Astrocyte of the spinal cord (primary cell): ENCODE measurements around the gene PJA2.
"Not testable (repeated sequence)": the region's sequence is repeated elsewhere in the genome, so short reads cannot be mapped to it uniquely, and the experiment has no call there.

Source experiments
- DNase-seq: peaks from one replicate; pipeline ENCODE4 v3.0.0; 2011; ENCODE audit warnings: low read depth, low spot score
- H3K4me3 ChIP-seq: 2 replicates; pipeline ENCODE4 v1.5.1; 2011; ENCODE audit warnings: low read depth, mild to moderate bottlenecking, low read length, moderate library complexity
- in situ Hi-C: cut with HindIII; loops from 2 replicates; pipeline ENCODE4 v1.10.0; 2017; ENCODE audit warnings: low sequenced_read_pairs
- TF ChIP-seq, protein P1 (sequence below): IDR thresholded peaks from 2 replicates; pipeline ENCODE4 v1.5.1; 2012; ENCODE audit warnings: low read depth, mild to moderate bottlenecking, low read length, inconsistent platforms

Gene PJA2

DNA sequence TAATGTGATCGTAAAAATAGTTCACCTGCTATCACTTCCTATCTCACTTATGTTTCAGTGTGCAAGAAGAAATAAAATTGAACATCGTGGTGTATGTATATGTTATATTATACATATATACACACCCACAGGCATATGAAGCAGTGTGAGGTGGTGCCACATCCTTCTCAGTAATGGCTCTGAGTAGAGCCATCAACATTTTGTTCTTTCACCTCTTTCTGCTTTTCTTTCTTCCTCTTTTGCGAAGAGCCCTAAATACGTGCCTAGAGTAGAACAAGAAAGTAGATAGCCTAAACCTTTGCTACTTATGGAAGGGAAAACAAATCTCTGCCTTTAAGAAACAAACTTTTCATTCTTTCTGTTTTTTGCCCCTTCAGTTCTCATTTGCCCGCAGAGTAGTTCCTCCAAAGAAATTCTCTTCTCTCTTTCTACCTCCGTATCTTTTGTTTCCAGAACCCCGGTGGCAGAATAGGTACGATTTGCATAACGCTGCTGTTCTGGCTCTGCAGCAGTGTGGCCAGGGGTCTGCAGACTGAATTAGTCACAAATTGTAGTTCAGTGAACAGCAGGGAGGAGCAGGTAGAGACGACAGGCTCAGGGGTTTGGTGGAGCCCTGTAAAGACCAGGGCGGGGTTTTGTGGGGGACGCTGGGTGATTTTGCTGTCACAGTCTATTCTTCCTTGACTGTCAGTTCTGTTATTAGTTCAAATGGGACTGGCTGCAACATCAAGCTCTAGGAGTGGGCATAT is 40.5 kb upstream of the PJA2 start:
- DNase-seq: no peak
- in situ Hi-C loops: no loop called here
- TF ChIP-seq, protein P1, sequence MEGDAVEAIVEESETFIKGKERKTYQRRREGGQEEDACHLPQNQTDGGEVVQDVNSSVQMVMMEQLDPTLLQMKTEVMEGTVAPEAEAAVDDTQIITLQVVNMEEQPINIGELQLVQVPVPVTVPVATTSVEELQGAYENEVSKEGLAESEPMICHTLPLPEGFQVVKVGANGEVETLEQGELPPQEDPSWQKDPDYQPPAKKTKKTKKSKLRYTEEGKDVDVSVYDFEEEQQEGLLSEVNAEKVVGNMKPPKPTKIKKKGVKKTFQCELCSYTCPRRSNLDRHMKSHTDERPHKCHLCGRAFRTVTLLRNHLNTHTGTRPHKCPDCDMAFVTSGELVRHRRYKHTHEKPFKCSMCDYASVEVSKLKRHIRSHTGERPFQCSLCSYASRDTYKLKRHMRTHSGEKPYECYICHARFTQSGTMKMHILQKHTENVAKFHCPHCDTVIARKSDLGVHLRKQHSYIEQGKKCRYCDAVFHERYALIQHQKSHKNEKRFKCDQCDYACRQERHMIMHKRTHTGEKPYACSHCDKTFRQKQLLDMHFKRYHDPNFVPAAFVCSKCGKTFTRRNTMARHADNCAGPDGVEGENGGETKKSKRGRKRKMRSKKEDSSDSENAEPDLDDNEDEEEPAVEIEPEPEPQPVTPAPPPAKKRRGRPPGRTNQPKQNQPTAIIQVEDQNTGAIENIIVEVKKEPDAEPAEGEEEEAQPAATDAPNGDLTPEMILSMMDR: no peak
- H3K4me3 ChIP-seq: no peak overlapping the region

DNA sequence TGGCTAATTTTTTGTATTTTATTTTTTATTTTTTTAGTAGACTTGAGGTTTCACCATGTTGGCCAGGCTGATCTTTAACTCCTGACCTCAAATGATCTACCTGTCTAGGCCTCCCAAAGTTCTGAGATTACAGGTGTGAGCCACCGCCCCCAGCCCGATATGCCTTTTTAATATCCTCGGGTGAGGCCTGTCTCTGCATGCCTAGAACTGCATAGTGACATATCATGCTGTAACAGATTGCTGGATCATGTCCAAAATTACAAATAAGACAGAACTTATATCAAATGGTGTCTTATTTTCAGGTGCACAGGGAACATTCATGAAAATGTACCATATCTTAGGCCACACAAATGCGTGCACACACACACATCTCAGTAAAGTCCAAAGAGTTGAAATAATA is 39.1 kb upstream of the PJA2 start:
- no peak for DNase-seq
- in situ Hi-C loops: no loop called here

DNA sequence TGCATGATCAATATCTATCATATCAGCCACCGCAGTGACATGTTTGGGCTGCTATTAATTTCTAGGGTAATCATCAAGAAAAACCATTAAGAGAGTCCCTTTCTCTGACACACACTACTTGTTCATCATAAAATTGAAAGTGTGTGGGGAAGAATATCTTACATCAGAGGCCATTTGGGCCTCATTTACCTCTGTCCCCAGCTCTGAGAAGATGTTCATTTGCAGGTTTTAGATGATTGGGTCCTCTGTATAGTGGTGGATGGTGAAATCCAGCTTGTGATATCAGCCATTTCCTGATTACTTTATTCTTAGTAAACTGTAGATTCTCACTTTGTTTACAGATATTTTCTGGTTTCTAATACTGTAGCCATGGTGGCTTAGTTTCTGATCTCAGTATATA is 29.8 kb upstream of the PJA2 start:
- H3K4me3 ChIP-seq: no peak overlapping the region
- in situ Hi-C loops: no loop called here
- TF ChIP-seq, protein P1: no peak
- no peak for DNase-seq

More for the DNA sequence above, 39.1 kb upstream of the PJA2 start:
- TF ChIP-seq, protein P1: no peak
- H3K4me3 ChIP-seq: no peak overlapping the region

DNA sequence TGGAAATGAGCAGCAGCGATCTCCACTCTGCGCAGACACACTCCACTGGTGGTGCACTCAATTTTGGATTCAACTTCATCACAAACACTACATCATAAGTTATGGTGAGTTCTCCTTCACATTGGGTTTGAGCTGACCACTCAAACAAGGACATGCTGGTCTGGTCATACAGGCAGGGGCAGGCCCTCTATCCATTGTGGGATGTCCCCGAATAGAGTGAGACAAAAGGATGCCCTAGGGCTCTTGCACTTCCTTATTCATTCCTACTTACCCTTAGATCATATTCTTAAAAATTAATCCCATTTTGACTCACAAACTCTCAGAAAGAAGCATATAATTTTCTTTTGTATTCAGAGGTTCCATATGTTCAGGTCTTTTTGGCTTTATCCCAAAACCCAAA is 16.3 kb upstream of the PJA2 start:
- TF ChIP-seq, protein P1: no peak
- in situ Hi-C loops: no loop called here
- no peak for DNase-seq
- no peak overlapping the region for H3K4me3 ChIP-seq

DNA sequence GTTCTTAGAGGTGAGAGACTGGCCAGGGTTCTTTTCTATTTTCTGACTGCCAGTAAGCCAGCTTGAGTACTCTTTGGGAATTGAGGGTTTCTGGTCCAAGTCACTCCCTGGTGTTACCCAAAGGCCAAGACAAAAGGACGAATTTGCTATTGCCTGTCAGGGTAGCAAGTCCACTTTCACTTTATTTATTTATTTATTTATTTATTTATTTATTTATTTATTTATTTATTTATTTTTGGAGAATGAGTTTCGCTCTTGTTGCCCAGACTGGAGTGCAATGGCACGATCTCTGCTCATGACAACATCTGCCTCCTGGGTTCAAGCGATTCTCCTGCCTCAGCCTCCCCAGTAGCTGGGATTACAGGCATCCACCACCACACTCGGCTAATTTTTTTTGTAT is 15.7 kb upstream of the PJA2 start:
- in situ Hi-C loops, DNase-seq, H3K4me3 ChIP-seq: not testable (repeated sequence)

DNA sequence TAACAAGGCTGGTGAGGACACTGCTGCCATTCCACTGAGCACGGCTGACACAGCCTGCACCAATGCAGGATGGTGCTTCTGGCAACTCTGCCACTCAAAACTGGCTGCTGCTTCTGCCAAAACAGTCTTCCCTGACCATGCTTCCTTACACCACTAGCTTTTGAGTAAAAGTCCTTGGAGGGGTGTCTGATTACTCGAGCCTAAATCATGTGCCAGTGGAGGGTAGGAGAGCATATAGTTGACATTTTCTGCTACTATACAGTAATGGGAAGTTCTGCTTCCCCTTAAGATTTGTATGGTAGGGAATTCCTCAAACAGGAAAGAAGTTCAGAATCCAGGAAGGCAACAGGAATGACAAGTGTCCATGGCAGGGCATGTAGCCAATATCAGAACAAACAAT is 12.2 kb upstream of the PJA2 start:
- TF ChIP-seq, protein P1: no peak
- in situ Hi-C loops: no loop called here
- no peak overlapping the region for H3K4me3 ChIP-seq
- no peak for DNase-seq

DNA sequence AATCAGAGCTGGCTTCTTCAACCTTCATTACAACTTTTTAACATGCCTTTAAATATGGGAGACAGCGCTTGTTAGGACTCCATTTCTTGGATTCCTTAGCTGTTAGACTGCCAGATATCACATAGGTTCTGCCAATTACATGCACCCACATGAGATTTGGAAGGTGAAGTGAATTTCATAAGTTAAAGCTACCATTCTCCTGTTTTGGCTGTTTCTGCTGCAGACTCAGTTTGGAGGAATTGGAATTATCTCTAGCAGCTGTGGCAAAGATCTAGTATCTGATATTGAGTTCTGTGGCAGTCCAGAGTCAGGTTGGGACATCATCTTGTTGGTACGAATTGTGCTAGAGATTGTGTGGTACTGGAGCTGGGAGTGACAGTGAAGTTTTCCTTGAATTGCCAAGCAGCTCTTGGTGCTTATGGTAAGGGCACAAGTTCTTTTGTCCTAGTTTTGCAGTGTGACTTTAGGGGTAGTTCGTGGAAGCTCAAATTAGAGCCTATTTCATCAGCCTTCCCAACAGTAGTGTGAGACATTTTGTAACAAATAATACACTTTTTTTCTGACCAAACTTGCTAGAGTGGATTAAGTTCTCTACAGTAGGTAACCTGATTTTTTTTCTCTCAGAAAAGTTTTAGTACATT is 9.1 kb upstream of the PJA2 start:
- H3K4me3 ChIP-seq: no peak overlapping the region
- in situ Hi-C loops: no loop called here
- TF ChIP-seq, protein P1: no peak
- no peak for DNase-seq
